HG03520 (cell line): ENCODE results near the gene MFSD6.
"Not testable (repeated sequence)": the region's sequence is repeated elsewhere in the genome, so short reads cannot be mapped to it uniquely, and the experiment has no call there.

Experiments used
- ATAC-seq: cut with Tn5 transposase; IDR thresholded peaks from one replicate; pipeline ENCODE4 v1.9.1; 2021; ENCODE audit warnings: mild to moderate bottlenecking, moderate library complexity; ENCODE audit not compliant: unreplicated experiment

The MFSD6 gene

DNA sequence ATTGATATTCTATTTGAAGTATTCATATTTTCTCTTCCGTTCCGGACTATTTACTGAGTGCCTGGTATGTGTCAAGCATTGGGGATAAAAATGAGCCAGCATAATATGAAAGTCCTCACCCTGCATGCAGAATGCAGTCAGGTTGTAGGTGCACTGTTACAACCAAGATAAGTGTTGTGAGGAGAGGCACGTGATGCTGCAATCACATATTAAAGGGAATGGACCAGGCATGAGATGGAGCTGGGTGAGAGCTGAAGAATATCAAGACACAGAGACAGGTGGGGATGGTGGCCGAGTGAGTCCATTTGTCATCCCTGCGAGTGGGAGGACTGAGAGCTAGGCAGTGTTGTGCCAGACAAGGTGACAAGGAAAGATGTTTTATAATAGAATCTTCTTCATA lies 52.3 kb downstream of the MFSD6 start:
- no peak for ATAC-seq

DNA sequence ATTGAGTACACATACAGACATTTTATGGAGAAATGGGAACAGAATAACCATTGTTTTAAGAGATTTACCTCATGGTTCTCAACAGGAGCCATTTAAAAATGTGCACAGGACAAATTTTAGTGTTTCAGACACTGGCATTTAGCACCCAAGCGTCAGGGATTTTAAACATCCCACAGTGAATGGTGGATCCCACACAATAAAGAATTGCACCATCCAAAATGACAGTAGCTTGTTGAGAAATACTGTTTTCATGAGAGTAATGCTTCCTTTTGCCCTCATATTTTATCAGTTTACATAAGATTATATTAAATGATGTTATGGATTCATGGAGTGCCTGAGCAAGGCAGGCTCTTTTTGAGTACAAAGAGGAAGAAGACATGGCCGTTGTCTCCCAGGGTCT lies 54.0 kb downstream of the MFSD6 start:
- no peak for ATAC-seq

DNA sequence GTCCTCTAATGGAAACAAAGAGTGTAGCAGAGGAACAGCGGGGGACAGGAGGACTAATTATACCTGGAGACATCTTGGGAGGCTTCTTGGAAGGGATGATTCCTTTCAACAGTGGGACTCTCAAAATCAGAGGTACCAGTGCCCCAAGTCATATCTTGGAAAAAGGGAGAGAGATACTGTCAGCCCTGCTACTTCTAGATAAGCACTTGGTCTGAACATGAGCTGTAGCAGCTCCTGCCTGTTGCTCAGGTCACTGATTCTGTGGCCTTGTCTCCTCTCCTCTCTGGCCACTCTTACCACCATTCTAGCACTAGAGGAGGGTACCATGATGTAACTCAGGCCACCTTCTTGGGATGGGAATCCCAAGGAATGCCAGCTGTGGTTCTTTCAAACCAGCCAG lies 54.5 kb downstream of the MFSD6 start:
- ATAC-seq = no peak

DNA sequence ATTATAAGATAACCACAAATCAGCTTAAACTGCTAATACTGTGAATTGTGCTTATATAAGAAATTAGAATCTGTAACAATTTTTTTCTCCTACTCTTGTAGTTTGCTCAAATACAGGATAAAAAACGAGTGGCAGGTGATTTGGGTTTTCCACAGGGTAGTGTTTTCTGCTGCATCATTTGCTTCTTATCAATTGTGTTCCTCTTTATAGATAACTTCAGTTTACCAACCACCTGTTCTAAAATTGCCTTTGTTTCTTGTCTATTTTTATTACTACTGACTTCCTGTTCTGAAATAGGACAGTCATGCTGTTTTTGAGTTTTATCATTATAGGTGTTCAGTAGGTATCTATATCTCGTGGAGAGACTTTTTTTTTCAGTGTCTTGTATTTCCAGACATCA lies 56.9 kb downstream of the MFSD6 start:
- ATAC-seq = peak; percentile 34

DNA sequence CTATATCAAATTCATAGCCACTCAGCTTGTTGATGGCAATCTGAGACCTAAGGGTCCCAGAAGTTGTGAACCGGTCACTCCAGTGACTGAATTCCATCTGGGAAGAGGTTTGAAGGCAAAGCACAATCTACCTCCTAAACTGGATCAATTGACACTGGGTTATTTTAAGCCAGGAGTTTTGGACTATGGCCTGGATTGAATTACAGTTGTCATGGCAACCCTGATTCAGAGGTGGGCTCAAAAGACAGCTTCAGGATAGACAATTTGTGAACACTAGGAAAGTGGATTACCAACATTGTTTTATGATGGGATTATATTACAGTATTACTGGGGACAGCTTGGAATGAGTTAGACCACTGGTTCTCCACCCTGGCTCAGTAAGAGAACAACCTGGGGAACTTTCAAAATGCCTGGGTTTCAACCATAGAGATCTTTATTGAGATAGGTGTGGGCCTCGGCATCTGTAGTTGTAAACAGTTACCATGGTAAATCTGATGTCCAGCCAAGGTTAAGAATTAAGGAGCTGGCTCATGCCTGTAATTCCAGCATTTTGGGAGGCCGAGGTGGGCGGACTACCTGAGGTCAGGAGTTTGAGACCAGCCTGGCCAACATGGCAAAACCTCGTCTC lies 58.8 kb downstream of the MFSD6 start:
- no peak for ATAC-seq

DNA sequence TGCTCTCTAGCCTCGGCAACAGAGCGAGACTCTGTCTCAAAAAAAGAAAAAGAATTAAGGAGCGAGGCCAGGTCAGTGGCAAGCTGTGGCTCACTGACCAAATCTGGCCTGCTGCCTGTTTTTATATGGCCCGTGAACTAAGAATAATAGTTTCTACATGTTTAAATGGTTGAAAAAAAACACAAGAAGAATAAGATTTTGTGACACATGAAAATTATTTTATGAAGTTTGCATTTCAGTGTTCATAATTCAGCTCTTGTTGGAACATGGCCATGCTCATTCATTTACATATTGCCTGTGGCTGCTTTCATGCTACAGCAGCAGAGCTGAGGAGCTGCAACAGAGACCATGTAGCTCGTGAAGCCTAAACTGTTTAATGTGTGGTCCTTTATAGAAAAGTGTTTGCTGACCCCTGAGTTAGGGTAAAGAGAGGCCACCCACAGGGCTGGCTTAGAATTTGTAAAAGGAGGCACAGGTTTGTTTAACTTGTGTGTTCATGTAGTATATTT lies 59.5 kb downstream of the MFSD6 start:
- ATAC-seq = peak; percentile 36

DNA sequence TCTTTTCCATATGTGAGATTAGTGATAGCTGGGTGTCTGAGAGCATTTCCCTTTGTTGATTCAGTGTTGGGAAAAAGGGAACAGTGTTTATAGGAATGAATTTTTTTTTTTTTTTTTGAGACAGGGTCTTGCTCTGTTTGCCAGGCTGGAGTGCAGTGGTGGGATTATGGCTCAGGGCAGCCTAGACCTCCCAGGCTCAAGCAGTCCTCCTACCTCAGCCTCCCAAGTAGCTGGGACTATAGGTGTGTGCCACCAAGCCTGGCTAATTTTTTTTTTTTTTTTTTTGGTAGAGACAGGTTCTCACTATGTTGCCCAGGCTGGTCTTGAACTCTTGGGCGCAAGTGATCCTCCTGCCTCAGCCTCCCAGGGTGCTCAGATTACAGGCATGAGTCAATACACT lies 60.2 kb downstream of the MFSD6 start:
- not testable (repeated sequence) for ATAC-seq

DNA sequence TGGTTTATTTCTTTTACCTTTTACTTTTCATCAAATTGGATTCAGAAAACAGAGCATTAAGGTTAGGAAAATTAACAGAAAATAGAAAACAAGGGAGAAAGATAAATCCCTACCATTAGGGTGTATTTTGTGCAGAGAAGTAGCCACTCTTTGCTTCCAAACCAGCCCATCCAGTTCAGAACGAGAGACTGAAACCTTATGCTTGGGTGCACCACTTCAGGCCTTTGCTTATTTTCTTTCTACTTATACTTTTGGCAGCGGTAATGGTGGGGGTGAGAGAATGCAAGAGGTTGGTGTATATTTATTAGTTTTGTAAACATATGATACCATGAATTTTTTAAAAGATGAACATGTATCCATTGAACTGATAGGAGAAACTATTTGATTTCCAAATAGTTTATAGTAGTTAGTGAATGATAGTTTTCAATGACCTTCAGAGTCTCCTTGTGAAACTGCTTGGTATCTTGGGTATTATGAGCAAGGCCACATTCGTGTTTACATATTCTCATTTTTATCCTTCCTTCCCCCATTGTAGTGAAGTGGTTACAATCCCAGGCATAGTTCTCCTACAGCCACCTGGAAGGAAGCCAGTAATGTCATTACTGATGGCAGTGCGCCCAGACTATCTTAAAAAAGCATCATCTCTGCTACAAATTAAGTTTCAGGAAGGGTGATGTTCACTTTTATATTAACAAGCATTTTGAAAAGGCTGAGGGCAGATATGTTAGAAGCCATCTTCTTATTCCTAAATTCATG lies 60.8 kb downstream of the MFSD6 start:
- peak; percentile 55 for ATAC-seq

DNA sequence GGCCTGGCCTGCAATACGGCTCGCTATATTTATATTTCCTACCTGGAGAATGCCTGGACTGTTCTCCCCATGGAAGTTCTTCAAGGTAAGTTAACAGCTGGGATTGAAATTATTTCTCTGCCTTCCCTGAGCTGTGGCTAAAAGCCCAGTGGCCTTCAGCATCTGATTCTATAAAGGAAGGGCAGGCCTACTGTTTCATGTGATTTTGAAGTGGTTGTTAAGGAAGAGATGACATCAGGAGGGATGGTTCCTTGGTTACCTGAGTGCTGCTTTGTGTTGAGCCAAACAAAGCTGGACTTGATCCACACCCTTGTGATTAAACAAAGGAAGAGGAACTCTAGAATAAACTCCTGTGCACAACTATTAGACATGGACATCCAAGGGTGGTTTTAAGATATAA lies 61.6 kb downstream of the MFSD6 start:
- ATAC-seq = no peak

DNA sequence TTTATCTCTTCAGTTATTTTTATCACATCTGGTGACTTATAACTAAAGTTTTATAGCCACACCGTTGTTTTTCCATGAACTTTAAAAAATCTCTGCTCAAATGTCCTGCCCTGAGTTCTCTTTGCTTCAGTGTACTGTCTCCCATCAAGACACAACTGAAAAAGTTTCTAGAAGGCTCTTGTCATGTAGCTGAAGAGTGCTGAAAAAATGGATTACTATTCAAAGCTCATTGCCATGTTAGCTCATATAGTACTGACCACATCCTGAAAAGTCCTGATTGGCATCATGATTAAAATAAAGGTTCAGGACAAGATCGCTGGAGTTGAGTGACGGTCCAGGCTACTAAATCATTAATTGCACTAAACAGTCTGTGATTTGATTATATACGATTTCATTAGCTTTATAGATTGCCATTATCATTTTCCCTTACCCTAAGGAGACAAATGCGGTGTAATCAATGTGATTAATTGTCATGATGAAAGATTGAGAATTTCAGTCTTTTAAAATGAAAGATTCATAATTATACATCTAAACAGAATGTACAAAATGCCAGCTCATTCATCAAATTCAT lies 62.2 kb downstream of the MFSD6 start:
- ATAC-seq = no peak

DNA sequence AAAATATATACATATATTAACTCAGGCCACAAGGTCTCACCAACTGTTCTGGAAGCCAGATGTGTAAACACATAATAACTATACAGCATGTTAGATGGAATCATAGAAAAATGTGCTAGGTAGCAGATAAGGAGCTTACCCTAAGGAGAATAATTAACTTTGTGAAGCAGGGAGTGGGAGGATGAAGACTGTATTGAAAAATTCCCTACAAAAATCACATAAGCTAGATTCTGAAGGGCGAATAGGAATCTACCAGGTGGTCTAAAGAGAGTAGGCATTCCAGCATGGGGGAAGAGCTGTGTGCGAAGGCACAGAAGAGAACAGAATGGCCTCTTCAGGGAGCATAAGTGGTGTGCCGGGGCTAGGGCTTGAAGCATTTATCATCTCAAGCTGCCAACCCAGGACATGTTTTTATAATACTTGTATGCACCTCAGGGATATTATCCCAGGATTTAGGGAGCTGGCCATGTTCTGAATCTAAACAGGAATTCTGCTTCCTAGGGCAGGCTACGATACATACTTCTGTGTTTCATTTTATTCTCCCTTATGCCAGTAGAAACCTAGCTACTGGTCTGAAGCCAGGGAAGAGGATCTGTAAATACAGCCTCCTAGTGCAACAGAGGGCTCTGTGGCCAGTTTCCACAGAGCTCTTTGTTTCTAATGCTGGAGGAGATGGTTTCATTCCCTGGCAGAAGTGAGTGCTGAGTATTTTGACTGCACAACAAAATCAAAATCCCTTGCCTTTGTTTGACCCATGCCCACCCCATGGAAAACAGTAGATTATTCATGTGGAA lies 69.7 kb downstream of the MFSD6 start:
- ATAC-seq = no peak

DNA sequence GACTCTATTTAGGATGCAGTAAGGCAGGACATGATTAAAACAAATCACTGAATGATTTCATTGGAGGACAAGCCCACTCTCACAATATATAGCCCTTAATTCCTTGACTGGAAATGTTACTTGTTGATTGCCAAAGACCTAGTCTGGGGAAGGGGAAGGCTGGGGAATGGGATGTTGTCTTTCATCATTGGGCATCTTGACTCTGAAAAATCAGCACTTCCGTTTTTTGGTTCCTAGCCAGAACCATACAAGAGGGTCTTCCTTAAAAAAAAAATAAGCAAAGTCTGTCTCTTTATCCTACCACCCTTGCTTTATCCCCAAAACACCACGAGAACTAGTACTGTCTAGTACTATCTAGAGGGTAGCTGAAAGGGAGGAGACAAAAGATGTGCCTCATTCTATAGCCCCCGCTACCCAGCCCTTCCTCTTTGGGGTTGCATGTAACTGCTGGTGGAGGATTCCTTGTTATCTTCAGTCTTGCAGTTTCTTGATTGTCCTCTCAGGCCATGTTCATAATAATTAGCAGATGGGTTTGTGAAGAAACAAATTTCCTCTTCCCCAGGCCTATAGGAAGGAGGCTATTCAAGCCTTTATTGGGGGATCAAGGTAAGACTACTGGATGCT lies 70.5 kb downstream of the MFSD6 start:
- no peak for ATAC-seq

DNA sequence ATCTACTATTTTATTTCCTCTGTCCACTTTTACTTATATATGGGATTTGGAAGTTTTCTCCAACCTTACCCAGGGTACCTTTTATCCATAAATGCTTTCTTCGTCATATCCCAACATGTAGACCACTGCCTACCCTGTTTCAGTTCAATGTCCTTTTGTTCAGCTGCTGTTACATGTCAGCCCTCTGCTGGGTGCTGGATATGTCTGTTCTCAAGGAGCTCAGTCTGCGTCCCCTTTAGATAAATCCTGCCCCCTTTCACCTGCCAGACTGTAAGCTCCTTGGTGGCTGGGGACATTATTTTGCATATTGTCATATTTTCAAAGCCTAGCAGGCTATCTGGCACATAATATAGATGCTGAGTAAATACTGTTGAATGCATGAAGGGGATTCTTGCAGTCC lies 73.2 kb downstream of the MFSD6 start:
- no peak for ATAC-seq

DNA sequence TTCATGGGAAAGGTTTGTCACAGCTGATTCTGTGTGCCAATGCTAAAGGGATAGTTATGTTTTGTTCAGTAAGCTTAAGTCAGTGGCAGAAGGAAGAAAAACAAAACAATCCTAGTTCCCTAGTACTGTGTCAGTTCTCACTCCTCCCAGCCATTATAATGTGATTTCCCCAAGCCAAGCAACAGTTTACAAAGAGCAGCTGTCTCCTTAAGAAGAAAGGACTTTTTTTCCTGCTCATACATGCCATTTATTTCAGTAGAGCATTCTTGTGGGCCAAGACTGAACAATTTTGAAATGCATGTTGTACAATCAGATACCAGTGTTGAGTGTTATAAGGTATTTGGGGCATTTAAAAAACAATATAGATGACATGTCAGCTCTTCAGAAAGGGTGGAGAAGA lies 74.3 kb downstream of the MFSD6 start:
- no peak for ATAC-seq

DNA sequence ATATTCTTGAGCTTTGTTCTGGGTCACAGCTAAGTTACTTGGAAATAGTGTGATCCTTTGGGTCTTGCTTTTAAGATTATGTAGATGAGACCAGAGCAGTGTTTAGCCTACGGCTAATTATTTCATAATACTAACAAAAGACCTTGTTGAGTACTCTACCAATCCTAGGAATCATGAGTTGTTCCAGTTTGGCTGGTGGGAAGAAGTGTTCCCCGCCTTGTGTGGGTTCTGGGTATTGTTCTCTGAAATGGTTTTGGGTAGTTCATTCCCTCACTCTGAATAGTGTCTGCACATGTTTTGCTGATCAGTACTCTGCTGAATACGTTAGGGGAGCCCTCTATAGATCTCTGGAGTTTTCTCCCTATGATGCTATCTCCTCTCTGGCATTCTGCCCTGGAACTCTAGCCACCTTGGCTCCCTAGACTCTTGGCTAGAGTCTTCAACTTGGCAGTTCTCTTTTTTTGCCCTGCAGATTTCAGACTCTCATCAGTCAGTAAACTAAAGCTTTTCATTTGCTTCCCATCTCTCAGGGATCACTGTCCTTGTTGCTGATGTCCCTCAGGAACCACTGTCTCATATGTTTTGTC lies 78.0 kb downstream of the MFSD6 start:
- no peak for ATAC-seq

DNA sequence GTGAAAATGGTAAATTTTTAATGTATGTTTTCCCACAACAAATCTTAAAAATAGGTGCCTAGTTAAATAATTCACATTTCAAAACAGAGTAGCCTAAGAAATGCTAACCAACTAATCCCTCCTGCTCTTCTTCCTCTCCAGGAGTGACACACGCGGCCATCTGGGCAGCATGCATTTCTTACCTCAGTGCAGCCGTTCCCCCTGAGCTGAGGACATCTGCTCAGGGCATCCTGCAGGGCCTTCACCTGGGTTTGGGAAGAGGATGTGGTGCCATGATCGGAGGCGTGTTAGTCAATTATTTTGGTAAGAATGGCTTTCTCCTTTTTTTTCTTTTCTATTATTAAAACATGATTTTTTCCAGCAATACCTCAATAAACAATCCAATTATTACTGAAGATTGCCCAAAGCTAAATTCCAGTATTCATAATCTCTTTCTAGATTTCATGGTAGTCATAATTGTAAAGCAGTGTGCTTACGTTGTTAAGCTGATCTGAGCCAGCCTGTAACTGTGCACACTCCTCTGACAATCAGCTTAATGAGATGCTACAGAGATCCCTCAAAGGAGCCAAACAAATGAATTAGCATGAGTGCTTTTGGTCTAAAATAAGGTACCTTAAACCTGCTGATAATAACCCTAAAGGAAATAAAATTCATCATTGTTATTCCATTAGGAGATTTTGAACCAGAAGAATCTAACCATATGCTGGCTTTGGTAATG lies 80.5 kb downstream of the MFSD6 start:
- ATAC-seq = no peak

DNA sequence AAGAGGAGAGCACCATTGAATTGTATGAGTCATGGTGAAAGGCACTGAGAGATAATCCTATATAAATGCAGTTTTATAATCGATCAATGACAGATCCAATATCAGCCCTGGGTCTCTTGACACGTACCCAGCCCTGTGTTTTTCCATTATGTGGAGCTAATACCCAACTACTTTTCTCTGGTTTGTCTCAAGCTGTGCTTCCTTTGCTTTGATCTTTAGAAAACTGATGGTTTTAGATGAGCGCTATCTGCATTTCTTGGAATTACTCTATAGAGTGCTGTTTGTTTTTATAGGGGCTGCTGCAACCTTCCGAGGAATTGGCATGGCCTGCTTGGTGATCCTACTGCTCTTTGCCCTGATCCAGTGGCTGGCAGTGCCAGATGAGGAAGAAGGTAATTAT lies 81.3 kb downstream of the MFSD6 start:
- ATAC-seq = no peak

DNA sequence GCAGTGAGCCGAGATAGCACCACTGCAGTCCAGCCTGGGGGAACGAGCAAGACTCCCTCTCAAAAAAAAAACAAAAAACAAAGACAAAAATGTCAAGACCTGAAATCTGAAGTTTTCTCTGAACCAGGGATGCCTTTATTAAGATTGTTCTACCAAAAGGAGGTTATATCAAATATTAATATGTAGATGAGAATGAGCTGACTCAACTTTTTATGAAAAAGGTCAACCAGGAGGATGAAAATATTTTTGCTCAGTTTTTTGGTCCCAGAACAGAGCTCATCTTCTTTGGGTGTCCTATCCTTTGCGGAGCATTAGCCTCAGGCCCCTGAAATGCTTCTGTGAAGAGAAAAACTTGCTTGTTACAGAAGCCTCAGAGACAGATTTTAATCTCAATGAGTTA lies 82.3 kb downstream of the MFSD6 start:
- ATAC-seq = no peak

DNA sequence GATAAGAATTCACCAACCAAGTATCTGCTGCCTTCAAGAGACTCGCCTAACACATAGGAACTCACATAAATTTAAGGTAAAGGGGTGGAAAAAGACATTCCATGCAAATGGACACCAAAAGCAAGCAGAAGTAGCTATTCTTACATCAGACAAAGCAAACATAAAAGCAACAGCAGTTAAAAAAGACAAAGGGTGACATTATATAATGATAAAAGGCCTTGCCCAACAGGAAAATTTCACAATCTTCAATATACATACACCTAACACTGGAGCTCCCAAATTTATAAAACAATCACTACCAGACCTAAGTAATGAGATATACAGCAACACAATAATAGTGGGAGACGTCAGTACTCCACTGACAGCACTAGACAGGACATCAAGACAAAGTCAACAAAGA lies 84.9 kb downstream of the MFSD6 start:
- ATAC-seq = no peak
